Right lobe of liver (tissue), 4 donors: ENCODE results near the gene GJB5.

Source experiments
- POLR2A ChIP-seq: fragments of 450-650 bp; IDR thresholded peaks from one replicate; pipeline ENCODE4 v1.6.1; 2017; ENCODE audit warnings: antibody characterized with exemption, mild to moderate bottlenecking
- TF ChIP-seq, protein P1 (sequence below), 4 donors: fragments of 200-600 bp in 3 of 4; fragments of 450-650 bp in 1 of 4; IDR thresholded peaks; one replicate each; pipeline versions ENCODE4 v1.5.1 to v1.8.0; 2016 to 2022; ENCODE audit warnings: antibody characterized with exemption in 4 of 4, mild to moderate bottlenecking in 2 of 4
- donor health status: DM: no; HTN: no; CAD: no.
- donor health status: DM: no; HTN: no; CAD: no.
- donor health status: DM: no; HTN: yes; CAD: no.

DNA sequence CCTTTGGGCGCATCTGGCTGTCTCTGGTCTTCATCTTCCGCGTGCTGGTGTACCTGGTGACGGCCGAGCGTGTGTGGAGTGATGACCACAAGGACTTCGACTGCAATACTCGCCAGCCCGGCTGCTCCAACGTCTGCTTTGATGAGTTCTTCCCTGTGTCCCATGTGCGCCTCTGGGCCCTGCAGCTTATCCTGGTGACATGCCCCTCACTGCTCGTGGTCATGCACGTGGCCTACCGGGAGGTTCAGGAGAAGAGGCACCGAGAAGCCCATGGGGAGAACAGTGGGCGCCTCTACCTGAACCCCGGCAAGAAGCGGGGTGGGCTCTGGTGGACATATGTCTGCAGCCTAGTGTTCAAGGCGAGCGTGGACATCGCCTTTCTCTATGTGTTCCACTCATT lies 2.5 kb downstream of the GJB5 start:
- TF ChIP-seq, protein P1, sequence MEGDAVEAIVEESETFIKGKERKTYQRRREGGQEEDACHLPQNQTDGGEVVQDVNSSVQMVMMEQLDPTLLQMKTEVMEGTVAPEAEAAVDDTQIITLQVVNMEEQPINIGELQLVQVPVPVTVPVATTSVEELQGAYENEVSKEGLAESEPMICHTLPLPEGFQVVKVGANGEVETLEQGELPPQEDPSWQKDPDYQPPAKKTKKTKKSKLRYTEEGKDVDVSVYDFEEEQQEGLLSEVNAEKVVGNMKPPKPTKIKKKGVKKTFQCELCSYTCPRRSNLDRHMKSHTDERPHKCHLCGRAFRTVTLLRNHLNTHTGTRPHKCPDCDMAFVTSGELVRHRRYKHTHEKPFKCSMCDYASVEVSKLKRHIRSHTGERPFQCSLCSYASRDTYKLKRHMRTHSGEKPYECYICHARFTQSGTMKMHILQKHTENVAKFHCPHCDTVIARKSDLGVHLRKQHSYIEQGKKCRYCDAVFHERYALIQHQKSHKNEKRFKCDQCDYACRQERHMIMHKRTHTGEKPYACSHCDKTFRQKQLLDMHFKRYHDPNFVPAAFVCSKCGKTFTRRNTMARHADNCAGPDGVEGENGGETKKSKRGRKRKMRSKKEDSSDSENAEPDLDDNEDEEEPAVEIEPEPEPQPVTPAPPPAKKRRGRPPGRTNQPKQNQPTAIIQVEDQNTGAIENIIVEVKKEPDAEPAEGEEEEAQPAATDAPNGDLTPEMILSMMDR (IDR thresholded peaks at IDR 0.05): no peak
- no peak for TF ChIP-seq POLR2A
